ENCODE data around the gene ETAA1. TPM values are rescaled to one million over a fixed set of nuclear protein-coding genes. Genes with fewer than 3 reads are reported as not detected.

ETAA1 gene
- 3.0 to 10.7 TPM (median 9.4 TPM) in 5 replicates for total RNA-seq (2022; extraction: Qiagen RNA extraction; ENCODE audit: low read depth)

DNA sequence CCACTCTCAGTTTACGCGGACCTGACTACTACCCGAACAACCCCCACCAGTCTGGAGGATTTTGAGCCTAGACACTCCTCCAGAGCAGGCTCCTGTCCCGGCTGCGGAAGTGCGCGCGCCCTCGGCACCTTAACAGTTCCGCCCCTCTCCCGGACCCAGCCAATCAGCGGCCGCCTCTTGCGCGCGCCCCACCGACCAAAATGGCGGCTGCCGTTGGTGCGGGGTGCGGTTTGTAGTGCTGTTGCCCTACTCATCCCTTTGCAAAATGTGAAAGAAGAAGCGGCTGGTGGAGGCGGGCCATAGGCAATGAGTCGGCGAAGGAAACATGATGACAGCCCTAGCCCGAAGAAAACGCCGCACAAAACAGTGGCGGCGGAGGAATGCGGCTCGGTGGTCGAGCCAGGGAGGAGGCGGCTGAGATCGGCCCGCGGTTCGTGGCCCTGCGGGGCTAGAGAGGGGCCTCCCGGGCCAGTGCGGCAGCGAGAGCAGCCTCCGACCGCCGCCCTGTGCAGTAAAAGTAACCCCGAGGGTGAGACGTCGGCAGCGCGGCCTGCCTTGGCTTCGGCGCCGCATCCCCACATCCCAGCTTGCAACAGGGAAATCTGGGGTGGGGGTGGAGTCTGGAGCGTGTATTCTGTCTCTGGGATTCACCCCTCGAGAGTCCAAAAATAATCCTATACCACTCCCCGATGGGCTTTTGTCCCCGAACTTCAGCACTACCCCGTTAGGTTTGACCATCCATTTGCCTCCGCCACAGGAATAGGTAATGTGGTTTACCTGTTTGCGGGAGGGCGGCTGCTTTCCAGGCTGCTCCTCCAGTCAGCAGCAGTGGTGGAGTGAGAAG is at the start of gene ETAA1:
Gene ETAA1, plus strand, starts transcription at position 191 of the 844 bp plus-strand sequence. Its CDS starts 116 bp downstream, at position 307.

All from A549 treated with RU486 at 1 μM for 4 hours (cell line).